ENCODE measurements around the gene FYN. TPM values are rescaled to one million over a fixed set of nuclear protein-coding genes. Genes with fewer than 3 reads are reported as not detected.

Gene FYN
- total RNA-seq, 1 donor from 2014 or later = 130 TPM

DNA sequence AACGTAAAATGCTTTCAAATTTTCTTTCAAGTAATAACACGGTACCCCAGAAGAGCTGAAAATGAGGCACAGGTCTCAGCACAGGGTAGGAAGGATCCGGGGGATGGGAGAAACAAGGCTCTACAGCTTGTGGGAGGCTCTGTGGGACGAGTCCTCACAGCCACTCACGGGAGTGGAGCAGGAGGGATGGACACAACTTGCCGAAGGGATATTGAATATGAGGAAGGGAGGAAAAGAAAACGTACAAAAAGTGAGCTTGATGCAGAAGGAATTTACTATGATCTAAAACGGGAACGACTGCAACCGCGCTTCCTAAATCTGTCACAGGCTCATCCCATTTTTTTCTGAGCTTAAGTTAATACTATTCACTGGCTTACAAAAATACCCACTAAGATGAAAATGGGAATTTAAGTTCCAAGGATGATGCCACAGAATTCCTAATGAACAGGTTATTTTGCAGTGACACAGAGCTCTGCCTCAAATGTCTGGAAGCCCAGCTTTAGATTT lies 72.9 kb downstream of the FYN start:
- intact Hi-C loops (cut with DNase I) = no loop called here
- peak overlapping the region in 1 of 2 donors; percentile 18 for H3K4me3 ChIP-seq
- H3K4me1 ChIP-seq = peaks cover 38% of the 10 kb centered on the region
- no peak for DNase-seq (ENCODE audit: extremely low spot score in 2 of 2)
- no peaks in the 10 kb centered on the region for H3K27me3 ChIP-seq
- peak overlapping the region; percentile 48 for H3K27ac ChIP-seq
- TF ChIP-seq, protein P1, sequence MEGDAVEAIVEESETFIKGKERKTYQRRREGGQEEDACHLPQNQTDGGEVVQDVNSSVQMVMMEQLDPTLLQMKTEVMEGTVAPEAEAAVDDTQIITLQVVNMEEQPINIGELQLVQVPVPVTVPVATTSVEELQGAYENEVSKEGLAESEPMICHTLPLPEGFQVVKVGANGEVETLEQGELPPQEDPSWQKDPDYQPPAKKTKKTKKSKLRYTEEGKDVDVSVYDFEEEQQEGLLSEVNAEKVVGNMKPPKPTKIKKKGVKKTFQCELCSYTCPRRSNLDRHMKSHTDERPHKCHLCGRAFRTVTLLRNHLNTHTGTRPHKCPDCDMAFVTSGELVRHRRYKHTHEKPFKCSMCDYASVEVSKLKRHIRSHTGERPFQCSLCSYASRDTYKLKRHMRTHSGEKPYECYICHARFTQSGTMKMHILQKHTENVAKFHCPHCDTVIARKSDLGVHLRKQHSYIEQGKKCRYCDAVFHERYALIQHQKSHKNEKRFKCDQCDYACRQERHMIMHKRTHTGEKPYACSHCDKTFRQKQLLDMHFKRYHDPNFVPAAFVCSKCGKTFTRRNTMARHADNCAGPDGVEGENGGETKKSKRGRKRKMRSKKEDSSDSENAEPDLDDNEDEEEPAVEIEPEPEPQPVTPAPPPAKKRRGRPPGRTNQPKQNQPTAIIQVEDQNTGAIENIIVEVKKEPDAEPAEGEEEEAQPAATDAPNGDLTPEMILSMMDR (IDR thresholded peaks at IDR 0.05) = no peak
- TF ChIP-seq POLR2AphosphoS5 (IDR thresholded peaks at IDR 0.05; ENCODE audit: insufficient read depth in 1 of 2, low read depth in 1 of 2) (no peak), POLR2A (IDR thresholded peaks at IDR 0.05) (no peak)
- no peaks in the 10 kb centered on the region for H3K36me3 ChIP-seq
- no peaks in the 10 kb centered on the region for H3K9me3 ChIP-seq

DNA sequence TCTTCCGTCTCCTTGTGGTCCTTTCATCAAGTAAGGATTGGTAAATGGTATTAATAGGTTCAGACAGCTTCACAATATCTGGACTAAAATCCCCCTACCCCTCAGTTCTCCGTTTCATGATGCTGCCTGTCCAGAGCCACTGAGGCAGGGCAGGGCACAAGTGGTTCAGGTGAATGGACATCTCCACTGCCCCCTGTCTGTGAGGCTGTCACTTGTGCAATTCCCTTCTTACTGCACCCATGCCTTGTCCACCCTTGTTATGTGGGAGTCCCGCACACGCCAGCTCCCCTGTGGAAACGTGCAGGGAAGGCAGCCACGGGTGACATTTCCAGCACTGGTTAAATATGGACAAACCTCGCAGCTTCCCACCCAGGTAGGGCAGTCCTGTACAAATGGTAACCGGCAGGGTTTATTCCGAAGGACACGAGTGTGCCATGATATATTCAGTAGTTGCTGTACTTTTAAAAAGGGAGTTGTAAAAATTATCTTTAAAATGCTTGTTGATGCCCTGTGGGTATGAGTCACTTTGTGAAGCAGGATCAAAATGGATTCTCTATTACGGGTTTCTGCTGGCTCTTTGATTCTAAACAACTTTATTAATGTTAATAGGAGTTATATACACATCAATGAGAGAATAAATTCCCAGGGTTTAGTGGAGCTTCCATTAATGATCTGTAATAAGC lies 73.5 kb downstream of the FYN start:
- intact Hi-C loops (cut with DNase I) = no loop called here
- no peaks in the 10 kb centered on the region for H3K36me3 ChIP-seq
- H3K4me1 ChIP-seq = peaks cover 38% of the 10 kb centered on the region
- no peak for DNase-seq (ENCODE audit: extremely low spot score in 2 of 2)
- peak overlapping the region; percentile 48 for H3K27ac ChIP-seq
- peak overlapping the region in 1 of 2 donors; percentile 18 for H3K4me3 ChIP-seq
- TF ChIP-seq POLR2A (IDR thresholded peaks at IDR 0.05) = no peak
- TF ChIP-seq, protein P1 (IDR thresholded peaks at IDR 0.05) = no peak
- TF ChIP-seq POLR2AphosphoS5 (IDR thresholded peaks at IDR 0.05; ENCODE audit: insufficient read depth in 1 of 2, low read depth in 1 of 2) = no peak
- H3K9me3 ChIP-seq = no peaks in the 10 kb centered on the region
- no peaks in the 10 kb centered on the region for H3K27me3 ChIP-seq

DNA sequence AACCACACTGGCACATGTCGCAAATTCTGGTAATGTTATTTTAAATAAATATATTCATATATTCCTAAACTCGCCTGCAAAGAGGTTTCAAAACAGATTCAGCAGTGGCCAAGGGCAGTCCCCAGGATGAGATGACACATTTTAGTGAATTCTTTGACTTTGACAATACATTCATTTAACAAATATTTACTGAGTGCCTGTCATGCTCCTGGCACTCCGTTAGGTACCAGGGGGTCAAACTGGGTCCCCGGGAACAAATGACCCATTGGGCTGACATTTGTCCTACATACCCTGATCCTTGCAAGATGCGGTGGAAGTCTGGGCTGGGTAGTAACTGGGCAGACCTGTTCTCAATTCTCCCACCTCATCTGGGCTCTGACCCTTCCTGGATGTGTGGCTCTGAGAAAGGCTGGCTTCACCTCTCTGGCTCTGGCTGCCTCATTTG lies 74.9 kb downstream of the FYN start:
- TF ChIP-seq POLR2AphosphoS5 (IDR thresholded peaks at IDR 0.05; ENCODE audit: insufficient read depth in 1 of 2, low read depth in 1 of 2) (no peak), POLR2A (IDR thresholded peaks at IDR 0.05) (no peak)
- TF ChIP-seq, protein P1 (IDR thresholded peaks at IDR 0.05) = no peak
- no peaks in the 10 kb centered on the region for H3K9me3 ChIP-seq
- peaks cover 42% of the 10 kb centered on the region for H3K4me1 ChIP-seq
- intact Hi-C loops (cut with DNase I) = no loop called here
- no peaks in the 10 kb centered on the region for H3K36me3 ChIP-seq
- no peak overlapping the region for H3K4me3 ChIP-seq
- H3K27ac ChIP-seq = no peak overlapping the region
- DNase-seq (ENCODE audit: extremely low spot score in 2 of 2) = no peak
- no peaks in the 10 kb centered on the region for H3K27me3 ChIP-seq

DNA sequence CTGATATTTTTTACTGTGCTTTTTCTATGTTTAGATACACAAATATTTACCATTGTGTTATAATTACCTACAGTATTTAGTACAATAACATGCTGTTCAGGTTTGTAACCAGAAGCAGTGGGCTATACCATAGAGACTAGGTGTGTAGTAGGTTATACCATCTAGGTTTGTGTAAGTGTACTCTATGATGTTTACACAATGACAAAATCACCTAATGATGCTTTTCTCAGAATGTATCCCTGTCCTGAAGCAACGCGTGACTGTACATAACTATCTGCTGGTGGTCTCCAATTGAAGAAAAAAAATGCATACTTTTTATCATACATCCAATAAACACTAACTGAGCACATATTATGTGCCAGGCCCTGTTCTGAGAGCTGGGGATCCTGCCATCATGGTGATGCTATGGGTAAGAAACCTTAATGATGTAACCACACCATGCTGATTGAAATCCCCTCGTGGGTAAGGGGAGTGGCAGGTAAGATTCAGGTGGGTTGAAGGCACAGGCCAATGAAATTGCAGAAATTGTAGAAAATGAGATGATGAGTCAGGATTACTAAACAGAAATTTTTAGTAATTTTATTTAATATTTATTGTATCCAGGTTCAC lies 76.8 kb downstream of the FYN start:
- H3K9me3 ChIP-seq = no peaks in the 10 kb centered on the region
- intact Hi-C loops (cut with DNase I) = no loop called here
- H3K27me3 ChIP-seq = no peaks in the 10 kb centered on the region
- no peak overlapping the region for H3K4me3 ChIP-seq
- no peaks in the 10 kb centered on the region for H3K36me3 ChIP-seq
- peaks cover 44% of the 10 kb centered on the region for H3K4me1 ChIP-seq
- no peak overlapping the region for H3K27ac ChIP-seq
- TF ChIP-seq, protein P1 (IDR thresholded peaks at IDR 0.05) = no peak
- TF ChIP-seq POLR2AphosphoS5 (IDR thresholded peaks at IDR 0.05; ENCODE audit: insufficient read depth in 1 of 2, low read depth in 1 of 2) (no peak), POLR2A (IDR thresholded peaks at IDR 0.05) (no peak)
- no peak for DNase-seq (ENCODE audit: extremely low spot score in 2 of 2)

DNA sequence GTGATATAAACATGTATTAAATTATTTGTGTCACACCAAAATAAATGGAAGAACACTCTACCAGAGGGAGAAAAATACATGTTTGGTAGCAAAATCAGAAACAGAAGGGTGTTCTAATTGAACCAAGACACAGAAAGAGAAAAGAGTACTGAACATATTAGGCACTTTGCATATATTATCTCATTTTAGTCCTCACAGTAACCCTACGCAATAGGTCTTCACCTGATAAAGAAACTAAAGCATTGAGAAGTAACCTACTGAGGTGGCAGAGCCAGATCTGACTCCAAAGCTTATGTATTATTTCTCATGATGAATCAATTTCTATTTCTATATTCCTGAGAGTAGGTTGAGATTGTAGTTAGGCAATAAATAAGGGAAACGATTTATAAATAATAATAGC lies 77.7 kb downstream of the FYN start:
- no peak for DNase-seq (ENCODE audit: extremely low spot score in 2 of 2)
- H3K4me3 ChIP-seq = no peak overlapping the region
- no peak for TF ChIP-seq POLR2A (IDR thresholded peaks at IDR 0.05)
- no peak for TF ChIP-seq POLR2AphosphoS5 (IDR thresholded peaks at IDR 0.05; ENCODE audit: insufficient read depth in 1 of 2, low read depth in 1 of 2)
- no peaks in the 10 kb centered on the region for H3K36me3 ChIP-seq
- no peaks in the 10 kb centered on the region for H3K27me3 ChIP-seq
- H3K27ac ChIP-seq = no peak overlapping the region
- H3K4me1 ChIP-seq = peaks cover 45% of the 10 kb centered on the region
- no peaks in the 10 kb centered on the region for H3K9me3 ChIP-seq
- intact Hi-C loops (cut with DNase I) = no loop called here

Measured in vagina (tissue), 2 donors.